C1 segment of cervical spinal cord (tissue), 14 donors: ENCODE measurements around the gene PPP1R14D.

ENCODE experiments used
- DNase-seq, 14 donors: peaks; one replicate each; lab custom pipeline; 2025; lab: John Stamatoyannopoulos, UW

The PPP1R14D gene

GRCh38 chr15:40823572-40824343, 4.8 kb downstream of the PPP1R14D start:
- DNase-seq: no peak

GRCh38 chr15:40821195-40821594, 7.3 kb downstream of the PPP1R14D start:
- no peak for DNase-seq

GRCh38 chr15:40819048-40819447, 9.5 kb downstream of the PPP1R14D start:
- DNase-seq: no peak

GRCh38 chr15:40815042-40815698, 13.3 kb downstream of the PPP1R14D start:
- peak in 4 of 14 donors; percentile 4 to 20 (median 6) for DNase-seq

- no peak for DNase-seq
Observed at GRCh38 chr15:40812721-40813425, 15.6 kb downstream of the PPP1R14D start.

DNA sequence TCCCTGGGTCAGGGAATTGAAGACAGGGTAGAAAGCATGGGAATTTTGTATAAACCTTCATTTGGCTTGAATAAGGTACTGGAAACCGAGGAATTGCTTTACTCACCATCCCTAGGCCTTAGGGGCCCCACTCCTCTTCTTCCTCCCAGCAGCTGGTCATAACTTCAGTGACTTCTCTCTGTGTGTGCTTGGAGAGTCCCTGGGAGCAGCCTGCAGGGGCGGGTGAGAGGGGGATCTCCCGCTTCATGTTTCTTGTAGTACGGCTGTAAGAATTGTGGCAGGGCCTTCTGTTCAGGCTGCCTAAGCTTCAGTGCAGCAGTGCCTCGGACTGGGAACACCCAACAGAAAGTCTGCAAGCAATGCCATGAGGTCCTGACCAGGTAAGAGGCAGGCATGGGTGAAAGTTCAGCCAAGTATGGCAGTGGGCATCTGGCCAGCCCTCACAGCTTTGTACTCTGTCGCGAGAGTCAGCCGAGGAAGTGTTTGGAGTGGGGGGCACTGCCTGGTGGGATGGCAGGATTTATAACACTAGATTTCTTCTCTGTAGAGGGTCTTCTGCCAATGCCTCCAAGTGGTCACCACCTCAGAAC, 19.6 kb downstream of the PPP1R14D start:
- no peak for DNase-seq

- DNase-seq: peak in 1 of 14 donors; percentile 27
Observed at GRCh38 chr15:40807888-40808461, 20.5 kb downstream of the PPP1R14D start.

- peak; percentile 70 to 99 (median 95) for DNase-seq
Observed at GRCh38 chr15:40807028-40807887, 21.2 kb downstream of the PPP1R14D start, which contains the start of the genes DNAJC17 and ZFYVE19. TSS of gene DNAJC17 (minus strand) at chr15:40807473. CDS start at chr15:40807446, 27 bp downstream. TSS of gene ZFYVE19 (plus strand) at chr15:40807089. CDS start at chr15:40807590, 501 bp downstream.

DNA sequence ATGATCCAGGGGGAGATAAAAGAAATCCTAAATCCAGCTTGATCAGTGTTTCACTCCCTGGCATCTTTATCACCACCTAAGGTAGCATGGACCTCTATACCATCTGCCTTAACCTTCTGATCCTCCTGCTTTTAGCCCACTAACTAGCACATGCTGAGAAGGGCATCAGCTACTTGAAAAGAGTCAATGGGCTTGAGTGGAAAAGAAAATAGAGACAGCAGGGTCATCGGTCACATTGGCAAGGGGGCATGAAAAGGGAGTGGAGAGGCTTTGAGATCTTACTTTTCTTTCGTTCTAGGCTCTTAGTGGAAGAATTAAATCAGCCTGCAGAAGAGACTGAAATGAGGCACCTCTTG, 21.9 kb downstream of the PPP1R14D start:
- DNase-seq: peak in 1 of 14 donors; percentile 7

GRCh38 chr15:40803688-40804087, 24.8 kb downstream of the PPP1R14D start:
- DNase-seq: no peak

DNA sequence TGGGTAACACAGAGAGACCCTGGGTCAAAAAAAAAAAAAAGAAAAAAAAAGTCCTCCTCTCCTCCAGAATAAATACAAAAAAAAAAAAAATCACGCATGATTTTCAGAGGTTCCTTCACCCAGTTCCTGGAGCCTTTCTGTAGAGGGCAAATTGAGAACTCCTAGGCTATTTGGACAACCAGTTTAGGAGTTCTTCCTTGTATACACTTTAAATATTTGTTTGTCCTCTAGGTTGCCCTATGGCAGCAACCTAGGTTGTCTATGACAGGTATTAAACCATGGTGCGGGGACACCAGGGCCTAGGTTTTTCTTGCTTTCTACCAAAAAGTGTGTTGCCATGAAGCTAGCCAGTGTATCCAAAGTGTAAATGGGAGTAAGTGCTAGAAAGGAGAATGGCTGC, 25.4 kb downstream of the PPP1R14D start:
- DNase-seq: no peak

GRCh38 chr15:40799523-40799922, 29.0 kb downstream of the PPP1R14D start:
- no peak for DNase-seq

DNA sequence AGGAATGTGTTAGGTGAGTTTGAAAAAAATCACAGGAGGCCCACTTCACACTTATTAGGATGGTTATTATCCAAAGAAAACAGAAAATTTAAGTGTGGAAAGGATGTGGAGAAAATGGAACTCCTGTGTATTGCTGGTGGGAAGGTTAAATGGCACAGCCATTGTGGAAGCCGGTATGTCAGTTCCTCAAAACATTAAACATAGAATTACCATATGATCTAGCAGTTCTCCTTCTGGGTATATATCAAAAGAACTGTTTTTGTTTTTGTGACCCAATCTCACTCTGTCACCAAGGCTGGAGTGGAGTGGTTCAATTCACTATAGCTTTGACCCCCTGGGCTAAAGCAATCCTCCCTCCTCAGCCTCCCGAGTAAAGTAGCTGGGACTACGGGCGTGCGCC, 32.0 kb downstream of the PPP1R14D start:
- no peak for DNase-seq

- no peak for DNase-seq
Observed at GRCh38 chr15:40796041-40796440, 32.5 kb downstream of the PPP1R14D start.

DNA sequence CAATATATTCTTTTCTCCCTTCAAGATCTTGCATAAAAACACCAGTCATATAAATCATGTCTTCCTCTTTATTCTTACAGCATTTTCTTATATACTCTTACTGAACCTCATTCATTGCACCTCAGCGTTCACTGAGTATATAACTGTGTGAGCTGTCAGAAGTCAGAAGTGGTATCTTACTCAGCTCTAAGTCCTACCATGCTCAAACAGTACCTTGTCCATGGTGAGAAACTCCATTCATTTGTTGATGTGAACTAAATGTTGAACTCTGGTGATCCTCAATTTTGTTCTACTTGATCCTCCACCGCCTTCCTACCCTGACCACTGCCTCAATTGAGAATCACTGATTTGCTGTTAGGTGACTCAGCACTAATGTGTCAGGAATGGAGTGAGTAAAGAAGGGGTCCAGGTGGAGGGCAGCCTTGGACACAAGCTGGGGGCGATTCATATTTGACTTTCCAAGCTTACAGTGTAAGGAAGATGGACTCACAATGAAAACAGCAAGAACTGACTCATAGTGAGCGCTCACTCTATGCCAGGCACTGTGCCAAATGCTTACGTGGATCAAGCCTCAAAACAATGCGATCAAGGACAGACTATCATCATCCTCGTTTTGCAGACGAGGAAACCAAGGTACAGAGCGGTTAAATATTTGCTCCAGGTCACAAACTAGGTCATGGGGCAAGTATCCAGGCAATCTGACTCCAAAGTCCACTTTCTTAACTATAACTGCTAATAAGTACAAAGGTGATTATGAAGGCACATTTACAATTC, 35.1 kb downstream of the PPP1R14D start:
- DNase-seq: peak in 1 of 14 donors; percentile 35

- DNase-seq: no peak
Observed at GRCh38 chr15:40792394-40792793, 36.1 kb downstream of the PPP1R14D start.

GRCh38 chr15:40790718-40791117, 37.8 kb downstream of the PPP1R14D start:
- DNase-seq: no peak

GRCh38 chr15:40789999-40790398, 38.5 kb downstream of the PPP1R14D start:
- DNase-seq: no peak

DNA sequence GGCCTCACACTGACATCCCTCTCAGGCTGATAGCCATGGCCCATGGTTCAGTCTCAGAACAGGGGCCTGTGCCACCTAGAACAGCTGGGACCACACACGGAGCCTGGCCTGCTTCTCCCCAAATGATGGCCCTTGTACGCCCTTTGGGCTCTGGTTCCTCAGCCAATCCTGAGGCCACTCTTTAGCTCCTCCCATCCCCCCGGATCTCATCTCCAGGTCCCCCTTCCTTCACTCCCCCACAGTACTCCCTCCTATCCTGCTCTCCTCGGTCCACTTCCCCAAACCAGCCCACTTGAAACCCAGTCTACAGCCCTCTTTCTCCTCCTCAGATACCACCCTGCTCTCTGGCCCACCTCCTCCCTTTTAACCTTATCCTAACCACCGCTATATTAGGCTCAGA, 39.4 kb downstream of the PPP1R14D start:
- no peak for DNase-seq

- DNase-seq: no peak
Observed at GRCh38 chr15:40787991-40788390, 40.5 kb downstream of the PPP1R14D start.
